H1 (cell line): ENCODE measurements around the gene HIBADH. TPM values are rescaled to one million over a fixed set of nuclear protein-coding genes. Genes with fewer than 3 reads are reported as not detected.

Experiments used
- CTCF ChIA-PET: fragments of 300-600 bp; sonication (Branson Sonifier 250); formaldehyde crosslinking; loops from one replicate; lab custom pipeline; 2021; ENCODE audit not compliant: partially characterized antibody; lab: Charles Lee
- POLR2A ChIA-PET: fragments of 300-600 bp; sonication (Branson Sonifier 250); formaldehyde crosslinking; loops from one replicate; lab custom pipeline; 2021; ENCODE audit warnings: inconsistent platforms; ENCODE audit not compliant: partially characterized antibody; lab: Charles Lee
- DNase-seq, 2 experiments: peaks; one replicate each; pipeline versions ENCODE4 v3.0.0 to v3.0.0-alpha.2; 2010 to 2022; ENCODE audit warnings: low spot score in 2 of 2, low read depth in 1 of 2, mixed read lengths in 1 of 2
- FAIRE-seq: peaks from 2 replicates; lab custom pipeline; 2011; peaks lifted over from hg19 to GRCh38; lab: Jason Lieb, UNC
- H2AFZ ChIP-seq: 2 replicates; pipeline ENCODE4 v1.8.1; 2012; ENCODE audit warnings: low read length, inconsistent platforms
- H2AK5ac ChIP-seq: 2 replicates; pipeline ENCODE4 v1.6.1; 2013; ENCODE audit warnings: low read depth, low read length
- H2BK120ac ChIP-seq: replicated peaks from 2 replicates; pipeline ENCODE3; 2013; ENCODE audit warnings: low read depth, low read length, inconsistent platforms
- H2BK12ac ChIP-seq: 2 replicates; pipeline ENCODE4 v1.6.1; 2013; ENCODE audit warnings: low read depth, low read length
- H2BK15ac ChIP-seq: 2 replicates; pipeline ENCODE4 v1.6.1; 2013; ENCODE audit warnings: low read length
- H2BK20ac ChIP-seq: 2 replicates; pipeline ENCODE4 v1.6.1; 2013; ENCODE audit warnings: low read length
- H2BK5ac ChIP-seq: 2 replicates; pipeline ENCODE4 v1.6.1; 2013; ENCODE audit warnings: low read depth, low read length
- H3K14ac ChIP-seq: 2 replicates; pipeline ENCODE4 v1.6.1; 2013; ENCODE audit warnings: inconsistent platforms; ENCODE audit not compliant: insufficient read length
- H3K18ac ChIP-seq: 2 replicates; pipeline ENCODE4 v1.6.1; 2013; ENCODE audit warnings: low read length; ENCODE audit errors: extremely low read depth
- H3K23ac ChIP-seq: 2 replicates; pipeline ENCODE4 v1.6.1; 2013; ENCODE audit warnings: inconsistent platforms; ENCODE audit not compliant: insufficient read length
- H3K23me2 ChIP-seq: 2 replicates; pipeline ENCODE4 v1.6.1; 2013; ENCODE audit warnings: low read depth, low read length
- H3K27ac ChIP-seq: 2 replicates; pipeline ENCODE4 v1.6.1; 2011; ENCODE audit warnings: low read depth, low read length, inconsistent platforms
- H3K27me3 ChIP-seq, 4 experiments: replicated peaks in 1 of 4; 1 replicate in 1 of 4; 2 replicates in 3 of 4; pipeline versions ENCODE4 v1.6.1 to v1.8.1; 2011 to 2013; ENCODE audit warnings: low read length in 3 of 4, mild to moderate bottlenecking in 3 of 4, inconsistent platforms in 2 of 4, mixed read lengths in 2 of 4, moderate library complexity in 1 of 4; ENCODE audit not compliant: control insufficient read depth in 3 of 4, insufficient read depth in 3 of 4; ENCODE audit errors: extremely low read depth in 1 of 4
- H3K36me3 ChIP-seq, 4 experiments: 2 replicates each; pipeline versions ENCODE4 v1.6.1 to v1.8.1; 2011 to 2013; ENCODE audit warnings: mild to moderate bottlenecking in 4 of 4, low read length in 3 of 4, moderate library complexity in 2 of 4, control low read depth in 1 of 4, inconsistent platforms in 1 of 4; ENCODE audit not compliant: insufficient read depth in 4 of 4, control insufficient read depth in 2 of 4
- H3K4ac ChIP-seq: replicated peaks from 2 replicates; pipeline ENCODE3; 2013; ENCODE audit warnings: low read length, low read depth, mixed read lengths, inconsistent platforms; ENCODE audit not compliant: insufficient read length
- H3K4me1 ChIP-seq, 4 experiments: replicated peaks in 1 of 4; 1 replicate in 1 of 4; 2 replicates in 3 of 4; pipeline versions ENCODE4 v1.6.1 to v1.8.1; 2011 to 2013; ENCODE audit warnings: low read length in 3 of 4, inconsistent platforms in 2 of 4, mixed read lengths in 1 of 4; ENCODE audit not compliant: insufficient read depth in 4 of 4, control insufficient read depth in 3 of 4
- H3K4me2 ChIP-seq, 2 experiments: 2 replicates each; pipeline versions ENCODE4 v1.6.1 to v1.8.1; 2011 to 2013; ENCODE audit warnings: low read depth in 2 of 2, low read length in 2 of 2, control low read depth in 1 of 2, inconsistent platforms in 1 of 2, mild to moderate bottlenecking in 1 of 2; ENCODE audit not compliant: insufficient read depth in 1 of 2
- H3K4me3 ChIP-seq, 4 experiments: fragments of 200-600, 300-600 bp in 1 of 4; sonication (generic), shearing (Covaris generic), sonication (Bioruptor Twin) in 1 of 4; 2 replicates each; pipeline versions ENCODE4 v1.5.1 to v1.8.1; 2011 to 2016; ENCODE audit warnings: low read length in 4 of 4, low read depth in 3 of 4, control low read depth in 2 of 4, inconsistent platforms in 2 of 4, mild to moderate bottlenecking in 2 of 4, mixed read lengths in 1 of 4, moderate library complexity in 1 of 4; ENCODE audit not compliant: insufficient read depth in 2 of 4; ENCODE audit errors: extremely low read depth in 1 of 4
- H3K56ac ChIP-seq: replicated peaks from 2 replicates; pipeline ENCODE3; 2013; ENCODE audit warnings: low read depth, mild to moderate bottlenecking, mixed read lengths, low read length, inconsistent platforms; ENCODE audit not compliant: insufficient read length
- H3K79me1 ChIP-seq: 2 replicates; pipeline ENCODE4 v1.6.1; 2013; ENCODE audit warnings: low read depth, low read length, control low read depth
- H3K79me2 ChIP-seq, 2 experiments: 2 replicates each; pipeline versions ENCODE4 v1.6.1 to v1.8.1; 2012 to 2013; ENCODE audit warnings: low read length in 2 of 2, mild to moderate bottlenecking in 2 of 2, inconsistent platforms in 1 of 2; ENCODE audit not compliant: insufficient read depth in 2 of 2, control insufficient read depth in 1 of 2
- H3K9ac ChIP-seq, 4 experiments: replicated peaks in 1 of 4; 1 replicate in 1 of 4; 2 replicates in 3 of 4; pipeline versions ENCODE4 v1.6.1 to v1.8.1; 2011 to 2013; ENCODE audit warnings: low read depth in 3 of 4, low read length in 3 of 4, control low read depth in 2 of 4, mild to moderate bottlenecking in 2 of 4, moderate library complexity in 2 of 4, inconsistent platforms in 1 of 4; ENCODE audit errors: extremely low read depth in 1 of 4
- H3K9me3 ChIP-seq, 2 experiments: 2 replicates each; pipeline versions ENCODE4 v1.6.1 to v1.8.1; 2012 to 2013; ENCODE audit warnings: mild to moderate bottlenecking in 2 of 2, moderate library complexity in 2 of 2, control low read depth in 1 of 2, inconsistent platforms in 1 of 2, low read depth in 1 of 2, low read length in 1 of 2, mixed read lengths in 1 of 2; ENCODE audit not compliant: insufficient read depth in 2 of 2
- H4K20me1 ChIP-seq, 2 experiments: replicated peaks in 1 of 2; 2 replicates each; pipeline versions ENCODE3 to v1.8.1; 2011 to 2013; ENCODE audit warnings: inconsistent platforms in 2 of 2, low read length in 2 of 2, mild to moderate bottlenecking in 1 of 2; ENCODE audit not compliant: insufficient read depth in 2 of 2, control insufficient read depth in 1 of 2
- H4K5ac ChIP-seq: 2 replicates; pipeline ENCODE4 v1.6.1; 2013; ENCODE audit warnings: low read length, low read depth, mixed read lengths, inconsistent platforms; ENCODE audit not compliant: insufficient read length
- H4K8ac ChIP-seq: 2 replicates; pipeline ENCODE4 v1.8.0; 2013; ENCODE audit warnings: mild to moderate bottlenecking, moderate library complexity, low read length, inconsistent platforms; ENCODE audit not compliant: insufficient read depth; ENCODE audit errors: extremely low read depth
- H4K91ac ChIP-seq: replicated peaks from 2 replicates; pipeline ENCODE3; 2013; ENCODE audit warnings: low read length, mixed read lengths, inconsistent platforms; ENCODE audit not compliant: insufficient read length
- CTCF ChIP-seq, 3 experiments: IDR thresholded peaks; 1 replicate in 2 of 3; 2 replicates in 1 of 3; pipeline versions ENCODE4 v1.5.1 to v1.6.1; 2011; ENCODE audit warnings: low read length in 3 of 3, mild to moderate bottlenecking in 3 of 3, inconsistent platforms in 2 of 3, low read depth in 1 of 3, moderate library complexity in 1 of 3; ENCODE audit not compliant: insufficient read depth in 1 of 3; ENCODE audit errors: control extremely low read depth in 1 of 3
- EGR1 ChIP-seq: IDR thresholded peaks from 2 replicates; pipeline ENCODE4 v1.6.1; 2011; ENCODE audit warnings: low read depth, low read length, borderline replicate concordance
- EZH2 ChIP-seq: fragments of 200-600 bp; sonication (generic); IDR thresholded peaks from 2 replicates; pipeline ENCODE4 v1.7.1; 2012; ENCODE audit warnings: low read depth, mild to moderate bottlenecking, moderate library complexity, low read length, inconsistent platforms; ENCODE audit not compliant: severe bottlenecking
- POLR2A ChIP-seq, 2 experiments: IDR thresholded peaks; 1 replicate in 1 of 2; 2 replicates in 1 of 2; pipeline ENCODE4 v1.6.1; 2011; ENCODE audit warnings: low read depth in 2 of 2, low read length in 2 of 2, mild to moderate bottlenecking in 2 of 2; ENCODE audit errors: control extremely low read depth in 1 of 2
- POU5F1 ChIP-seq: IDR thresholded peaks from 2 replicates; pipeline ENCODE4 v1.6.1; 2011; ENCODE audit warnings: low read depth, mild to moderate bottlenecking, low read length, moderate library complexity
- RXRA ChIP-seq: IDR thresholded peaks from 2 replicates; pipeline ENCODE4 v1.6.1; 2011; ENCODE audit warnings: low read depth, mild to moderate bottlenecking, low read length, moderate library complexity; ENCODE audit not compliant: insufficient read depth
- SRF ChIP-seq: IDR thresholded peaks from 2 replicates; pipeline ENCODE4 v1.6.1; 2011; ENCODE audit warnings: mild to moderate bottlenecking, low read depth, low read length, moderate library complexity
- SUZ12 ChIP-seq: fragments of 200-600 bp; sonication (generic); IDR thresholded peaks from 2 replicates; pipeline ENCODE4 v1.6.1; 2012; ENCODE audit warnings: mild to moderate bottlenecking, inconsistent platforms, low read length, moderate library complexity, mixed read lengths
- TAF1 ChIP-seq: IDR thresholded peaks from 2 replicates; pipeline ENCODE4 v1.6.1; 2011; ENCODE audit warnings: mild to moderate bottlenecking, low read depth, low read length
- TEAD4 ChIP-seq: IDR thresholded peaks from 2 replicates; pipeline ENCODE4 v1.6.1; 2012; ENCODE audit warnings: low read depth, low read length, inconsistent platforms, mixed read lengths
- WGBS, 2 experiments: shearing (Covaris generic) in 1 of 2; methylation state at CpG; one replicate each; pipeline versions ENCODE4 v1.1.6 to v1.1.7; 2013 to 2015; ENCODE audit warnings: low lambda C conversion rate in 2 of 2, mixed read lengths in 2 of 2, inconsistent platforms in 1 of 2, low coverage in 1 of 2, missing lambda C conversion rate in 1 of 2; ENCODE audit not compliant: insufficient replicate concordance in 2 of 2, insufficient coverage in 1 of 2, insufficient read length in 1 of 2; ENCODE audit errors: extremely low coverage in 1 of 2, missing lambda C conversion rate in 1 of 2; 5-methylcytosine and 5-hydroxymethylcytosine counted together
- polyA plus RNA-seq, 7 experiments: library from polyadenylated mRNA; depleted of rRNA in 3 of 7; stranded (reverse) in 5 of 7; unstranded in 2 of 7; fragments of >200 nt in 5 of 7; fragments of 200-250 nt in 2 of 7; gene quantifications; 1 replicate in 5 of 7; 2 replicates in 1 of 7; 4 replicates in 1 of 7; pipeline versions ENCODE4 v1.2.1 to v1.2.3, GENCODE V29; 2011 to 2013; ENCODE audit warnings: missing spikeins in 2 of 7, mixed read lengths in 2 of 7
- total RNA-seq: library from RNA; stranded (reverse); fragmentation: NEBNext Ultra II Directional; extraction: Animal tissue kit (Norgen Biotek cat#: 25700); gene quantifications from 2 replicates; pipeline ENCODE4 v1.2.1, GENCODE V29; 2021

HIBADH gene
- total and polyA plus RNA-seq, 2 of the 8 experiments (the other 6 are each of a cell fraction or from before 2014, with no cell fraction given) = 30.1 to 39.5 TPM

GRCh38 chr7:27640884-27641574 is 21.7 kb downstream of the HIBADH start:
- Histone ChIP-seq H3K14ac (no peak overlapping the region), H2BK15ac (no peak overlapping the region), H3K56ac (no peak overlapping the region), H4K91ac (no peak overlapping the region), H4K8ac (no peak overlapping the region), H2BK5ac (no peak overlapping the region), H3K18ac (no peak overlapping the region), H2BK120ac (no peak overlapping the region), H2BK20ac (no peak overlapping the region), H3K4ac (no peak overlapping the region), H3K27me3 (no peaks in the 10 kb centered on the region), H3K4me1 (peaks cover 0 to 4% (median 0%) of the 10 kb centered on the region in 4 experiments; a peak in 1 of 7 replicates), H4K20me1 (no peaks in the 10 kb centered on the region), H3K9ac (no peak overlapping the region), H3K9me3 (no peaks in the 10 kb centered on the region), H3K27ac (no peak overlapping the region), H3K36me3 (peaks cover 0 to 4% (median 0%) of the 10 kb centered on the region in 4 experiments; a peak in 2 of 8 replicates), H2AK5ac (no peak overlapping the region), H3K79me2 (peaks cover 0 to 8% of the 10 kb centered on the region in 2 experiments; a peak in 2 of 4 replicates), H2AFZ (no peak overlapping the region), H4K5ac (no peak overlapping the region), H3K79me1 (no peaks in the 10 kb centered on the region; the same call in 1 of the 2 replicates), H2BK12ac (no peak overlapping the region), H3K4me2 (no peak overlapping the region), H3K23ac (no peak overlapping the region), H3K23me2 (no peaks in the 10 kb centered on the region), H3K4me3 (no peak overlapping the region)
- WGBS, 2 experiments = 66% methylated on average over 5 of the region's 5 CpGs; no CpG with 5 or more reads in 1 of the 2 experiments
- FAIRE-seq (no peak), DNase-seq (no peak)
- ChIA-PET CTCF (interaction anchor here (0.9 to 1.6 kb wide), 4 partner anchors 19 to 133 kb away, joined by 3 to 5 read pairs (median 3); no protein-coding TSS in a partner anchor), POLR2A (no interaction called here)
- TF ChIP-seq EGR1 (no peak), RXRA (no peak), POU5F1 (no peak), POLR2A (IDR thresholded peaks at IDR 0.05; ENCODE audit: control extremely low read depth in 1 of 2, low read depth in 2 of 2, low read length in 2 of 2) (no peak), TAF1 (no peak), EZH2 (no peak), TEAD4 (no peak), CTCF (IDR thresholded peaks at IDR 0.05; ENCODE audit: control extremely low read depth in 1 of 3, insufficient read depth in 1 of 3, low read depth in 1 of 3, low read length in 3 of 3) (no peak), SRF (no peak), SUZ12 (no peak)
